GM20000 (cell line): ENCODE results near the gene CDK5R1.

Experiments used
- DNase-seq: peaks from one replicate; pipeline ENCODE4 v3.0.0; 2012; ENCODE audit warnings: low spot score
- TF ChIP-seq, protein P1 (sequence below): IDR thresholded peaks from 2 replicates; pipeline ENCODE4 v1.5.1; 2012; ENCODE audit warnings: mild to moderate bottlenecking, control low read depth; ENCODE audit errors: extremely low read depth, missing control alignments

CDK5R1 gene

DNA sequence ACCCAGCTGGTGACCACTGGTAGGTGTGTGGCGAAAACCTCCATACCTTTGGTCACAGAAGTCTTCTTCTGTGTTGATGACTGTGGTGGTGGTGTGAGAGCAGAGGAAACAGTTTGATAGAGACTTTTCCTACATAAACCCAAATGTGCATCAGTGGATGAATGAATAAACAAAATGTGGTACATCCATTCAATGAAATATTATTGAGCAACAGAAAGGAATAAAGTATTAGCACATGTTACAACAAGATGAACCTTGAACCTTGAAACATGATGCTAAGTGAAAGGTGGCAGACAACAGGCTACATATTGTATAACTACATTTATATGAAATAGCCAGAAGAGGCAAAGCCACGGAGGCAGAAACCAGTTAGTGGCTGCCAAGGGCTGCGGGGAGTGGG lies 15.2 kb downstream of the CDK5R1 start:
- TF ChIP-seq, protein P1, sequence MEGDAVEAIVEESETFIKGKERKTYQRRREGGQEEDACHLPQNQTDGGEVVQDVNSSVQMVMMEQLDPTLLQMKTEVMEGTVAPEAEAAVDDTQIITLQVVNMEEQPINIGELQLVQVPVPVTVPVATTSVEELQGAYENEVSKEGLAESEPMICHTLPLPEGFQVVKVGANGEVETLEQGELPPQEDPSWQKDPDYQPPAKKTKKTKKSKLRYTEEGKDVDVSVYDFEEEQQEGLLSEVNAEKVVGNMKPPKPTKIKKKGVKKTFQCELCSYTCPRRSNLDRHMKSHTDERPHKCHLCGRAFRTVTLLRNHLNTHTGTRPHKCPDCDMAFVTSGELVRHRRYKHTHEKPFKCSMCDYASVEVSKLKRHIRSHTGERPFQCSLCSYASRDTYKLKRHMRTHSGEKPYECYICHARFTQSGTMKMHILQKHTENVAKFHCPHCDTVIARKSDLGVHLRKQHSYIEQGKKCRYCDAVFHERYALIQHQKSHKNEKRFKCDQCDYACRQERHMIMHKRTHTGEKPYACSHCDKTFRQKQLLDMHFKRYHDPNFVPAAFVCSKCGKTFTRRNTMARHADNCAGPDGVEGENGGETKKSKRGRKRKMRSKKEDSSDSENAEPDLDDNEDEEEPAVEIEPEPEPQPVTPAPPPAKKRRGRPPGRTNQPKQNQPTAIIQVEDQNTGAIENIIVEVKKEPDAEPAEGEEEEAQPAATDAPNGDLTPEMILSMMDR = no peak
- no peak for DNase-seq

DNA sequence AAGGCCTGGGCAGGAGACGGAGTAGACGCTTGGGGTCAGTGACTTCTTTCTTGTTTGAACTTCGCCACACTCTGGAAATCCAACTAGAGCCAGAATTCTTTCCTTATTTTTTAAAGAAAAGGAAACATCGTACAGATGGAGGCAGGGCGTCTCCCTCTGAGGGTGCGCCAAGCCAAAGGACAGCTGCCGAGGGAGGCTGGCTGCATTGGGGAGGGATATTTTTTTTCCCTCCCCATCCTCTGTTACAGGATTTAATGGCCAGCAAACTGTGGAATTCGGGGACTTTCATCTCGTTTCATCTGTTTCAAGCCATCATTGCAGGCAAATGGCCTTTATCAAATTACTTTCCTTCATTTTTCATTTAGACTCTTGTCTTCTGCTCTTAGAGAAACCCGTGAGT lies 15.9 kb downstream of the CDK5R1 start:
- DNase-seq = no peak
- TF ChIP-seq, protein P1 = no peak

DNA sequence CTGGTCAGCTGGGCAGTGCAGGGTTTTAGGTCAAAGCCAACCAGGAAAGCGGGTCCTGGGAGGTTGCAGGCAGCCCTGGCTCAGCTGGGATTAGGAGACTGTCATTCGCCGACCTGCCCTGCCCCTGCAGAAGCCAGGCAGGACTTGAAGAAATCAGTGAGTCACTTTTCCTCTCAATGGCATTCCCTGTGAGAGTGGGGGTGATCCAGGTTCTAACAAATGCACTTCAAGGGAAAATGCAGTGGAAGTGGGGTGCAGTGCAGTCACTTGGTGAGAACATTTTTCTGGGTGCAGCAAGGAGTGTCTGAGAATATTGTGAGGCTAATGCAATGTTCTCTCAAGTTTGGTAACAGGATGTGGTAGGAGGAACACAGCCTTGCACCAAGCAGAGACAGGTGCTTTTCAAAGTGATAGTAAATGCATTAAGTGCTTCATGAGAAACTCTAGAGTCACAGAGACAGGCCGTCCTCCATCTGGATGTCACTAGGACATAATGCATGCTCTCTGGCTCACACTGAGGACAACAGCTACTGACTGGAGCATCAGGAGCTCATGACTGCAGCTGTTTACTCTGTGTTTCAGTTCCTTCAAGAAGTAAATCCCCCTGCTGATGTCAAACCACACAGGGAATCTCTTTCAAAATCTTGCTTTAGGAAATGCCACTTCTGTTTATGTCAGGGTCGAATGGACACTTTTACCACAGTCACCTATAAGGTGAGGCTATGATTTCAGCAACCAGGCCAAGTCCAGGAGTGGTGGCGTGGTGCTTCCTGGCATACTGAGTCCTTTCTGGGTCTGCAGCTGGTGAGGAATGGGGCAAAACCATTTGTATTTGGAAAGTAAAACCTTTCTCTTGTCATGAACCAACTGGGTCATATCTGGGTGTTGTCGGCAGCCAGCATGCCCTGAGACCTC lies 16.7 kb downstream of the CDK5R1 start:
- TF ChIP-seq, protein P1 = no peak

DNA sequence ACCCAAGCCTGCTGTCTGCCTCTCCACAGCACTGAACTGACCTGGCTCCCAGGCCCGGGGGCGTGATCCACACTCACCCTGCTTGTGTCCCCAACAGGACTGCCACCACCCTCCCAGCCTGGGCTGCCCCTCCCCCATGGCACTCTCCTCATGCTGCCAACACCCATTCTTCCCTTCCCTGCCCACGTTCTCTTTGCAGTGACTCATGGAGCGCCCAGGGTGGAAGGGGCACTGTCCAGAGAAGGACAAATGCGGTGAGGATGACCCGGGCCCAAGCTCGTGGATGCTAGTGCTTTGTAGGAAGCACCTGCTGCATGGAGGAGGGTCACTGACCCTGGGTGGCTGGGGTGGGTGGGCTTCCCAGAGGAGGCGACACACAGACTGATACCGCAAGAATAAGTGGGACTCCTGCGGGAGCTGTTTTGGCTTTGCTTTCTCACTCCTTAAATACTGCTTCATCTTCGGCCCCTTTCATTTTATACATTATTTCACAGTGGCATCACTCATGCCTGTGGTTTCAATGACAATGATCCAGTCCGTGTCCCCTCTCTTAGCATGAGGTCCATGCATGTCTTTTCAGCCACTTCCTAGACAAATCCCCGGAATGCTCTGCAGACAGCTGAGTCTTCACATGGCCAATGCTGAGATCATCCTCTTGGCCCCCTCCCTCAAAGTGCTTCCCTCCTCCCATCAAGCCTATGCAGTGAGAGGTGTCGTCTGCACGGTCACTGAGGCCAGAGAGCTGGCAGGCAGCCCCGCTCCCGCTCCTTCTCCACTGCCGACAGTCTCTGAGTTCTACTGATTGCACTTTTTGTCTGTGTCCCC lies 17.6 kb downstream of the CDK5R1 start:
- TF ChIP-seq, protein P1 = no peak
- DNase-seq = no peak

More for the DNA sequence above, 16.7 kb downstream of the CDK5R1 start:
- DNase-seq = peak; percentile 84

DNA sequence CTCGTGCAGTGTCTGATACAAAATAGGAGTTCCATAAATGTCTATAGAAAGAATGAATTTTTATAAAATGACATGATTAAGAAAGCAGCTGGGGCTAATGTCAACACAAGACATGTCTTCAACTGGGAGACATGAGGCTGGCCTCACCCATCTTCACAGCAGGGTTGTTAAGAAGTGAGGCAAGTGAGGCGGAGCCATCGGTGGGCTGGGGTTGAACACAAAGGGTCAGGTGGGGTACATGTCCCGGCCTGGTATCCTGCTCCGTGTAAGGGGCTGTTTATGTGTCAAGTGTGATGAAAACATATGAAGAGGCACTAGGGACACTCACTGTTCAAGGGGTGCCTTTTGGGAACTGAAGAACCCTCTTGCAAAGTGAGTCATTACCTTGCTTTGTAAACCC lies 22.1 kb downstream of the CDK5R1 start:
- TF ChIP-seq, protein P1 = no peak

DNA sequence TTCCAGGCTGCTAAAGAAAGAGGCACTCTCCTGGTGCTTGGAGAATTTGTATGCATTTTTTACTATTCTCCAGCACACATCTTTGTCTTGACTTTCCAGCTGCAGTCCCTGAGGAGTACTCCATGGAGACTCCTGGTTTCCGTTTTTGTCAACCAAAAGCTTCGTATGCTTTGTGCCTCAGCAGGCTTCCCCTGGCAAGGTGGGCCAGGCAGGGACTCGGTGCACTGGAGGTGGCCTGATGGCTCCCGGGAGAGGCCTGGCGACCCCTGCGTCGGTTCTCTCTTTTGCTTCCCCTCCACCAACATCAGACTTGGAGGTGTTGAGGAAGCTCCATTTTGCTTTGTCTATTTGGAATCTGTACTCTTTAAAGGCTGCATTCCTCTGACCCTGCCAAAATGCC lies 23.7 kb downstream of the CDK5R1 start:
- TF ChIP-seq, protein P1 = no peak
- DNase-seq = no peak

More for the DNA sequence above, 22.1 kb downstream of the CDK5R1 start:
- no peak for DNase-seq

DNA sequence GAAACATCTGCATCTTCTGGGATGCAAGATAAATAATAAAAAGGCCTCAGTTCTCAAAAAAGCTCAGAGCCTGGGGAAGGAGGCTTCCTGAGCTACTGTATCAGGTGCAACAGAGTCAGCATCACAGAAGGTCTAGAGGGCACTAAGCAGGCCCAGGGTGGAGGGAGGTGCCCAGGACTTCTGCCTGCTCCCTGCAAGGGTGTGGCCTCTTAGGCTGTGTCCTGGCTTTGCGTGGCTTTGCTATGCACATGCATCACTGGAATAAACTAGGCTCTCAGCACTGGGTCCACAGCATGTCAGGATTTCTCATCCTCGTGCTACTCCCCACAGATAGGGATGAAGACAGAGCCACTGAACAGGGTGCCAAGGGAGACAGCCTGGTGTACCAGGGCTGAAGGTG lies 25.5 kb downstream of the CDK5R1 start:
- DNase-seq = no peak
- TF ChIP-seq, protein P1 = no peak
